H1 (cell line): Measurements from ENCODE around the gene FBXL16. TPM values are rescaled to one million over a fixed set of nuclear protein-coding genes. Genes with fewer than 3 reads are reported as not detected.
A peak's percentile ranks its signal among the peaks of the same experiment; 100 is the strongest.

Source experiments
- CTCF ChIA-PET: fragments of 300-600 bp; sonication (Branson Sonifier 250); formaldehyde crosslinking; loops from one replicate; lab custom pipeline; 2021; ENCODE audit not compliant: partially characterized antibody; lab: Charles Lee
- POLR2A ChIA-PET: fragments of 300-600 bp; sonication (Branson Sonifier 250); formaldehyde crosslinking; loops from one replicate; lab custom pipeline; 2021; ENCODE audit warnings: inconsistent platforms; ENCODE audit not compliant: partially characterized antibody; lab: Charles Lee
- DNase-seq, 2 experiments: peaks; one replicate each; pipeline versions ENCODE4 v3.0.0 to v3.0.0-alpha.2; 2010 to 2022; ENCODE audit warnings: low spot score in 2 of 2, low read depth in 1 of 2, mixed read lengths in 1 of 2
- FAIRE-seq: peaks from 2 replicates; lab custom pipeline; 2011; peaks lifted over from hg19 to GRCh38; lab: Jason Lieb, UNC
- H2AFZ ChIP-seq: 2 replicates; pipeline ENCODE4 v1.8.1; 2012; ENCODE audit warnings: low read length, inconsistent platforms
- H2AK5ac ChIP-seq: 2 replicates; pipeline ENCODE4 v1.6.1; 2013; ENCODE audit warnings: low read depth, low read length
- H2BK120ac ChIP-seq: replicated peaks from 2 replicates; pipeline ENCODE3; 2013; ENCODE audit warnings: low read depth, low read length, inconsistent platforms
- H2BK12ac ChIP-seq: 2 replicates; pipeline ENCODE4 v1.6.1; 2013; ENCODE audit warnings: low read depth, low read length
- H2BK15ac ChIP-seq: 2 replicates; pipeline ENCODE4 v1.6.1; 2013; ENCODE audit warnings: low read length
- H2BK20ac ChIP-seq: 2 replicates; pipeline ENCODE4 v1.6.1; 2013; ENCODE audit warnings: low read length
- H2BK5ac ChIP-seq: 2 replicates; pipeline ENCODE4 v1.6.1; 2013; ENCODE audit warnings: low read depth, low read length
- H3K14ac ChIP-seq: 2 replicates; pipeline ENCODE4 v1.6.1; 2013; ENCODE audit warnings: inconsistent platforms; ENCODE audit not compliant: insufficient read length
- H3K18ac ChIP-seq: 2 replicates; pipeline ENCODE4 v1.6.1; 2013; ENCODE audit warnings: low read length; ENCODE audit errors: extremely low read depth
- H3K23ac ChIP-seq: 2 replicates; pipeline ENCODE4 v1.6.1; 2013; ENCODE audit warnings: inconsistent platforms; ENCODE audit not compliant: insufficient read length
- H3K23me2 ChIP-seq: 2 replicates; pipeline ENCODE4 v1.6.1; 2013; ENCODE audit warnings: low read depth, low read length
- H3K27ac ChIP-seq: 2 replicates; pipeline ENCODE4 v1.6.1; 2011; ENCODE audit warnings: low read depth, low read length, inconsistent platforms
- H3K27me3 ChIP-seq, 4 experiments: replicated peaks in 1 of 4; 1 replicate in 1 of 4; 2 replicates in 3 of 4; pipeline versions ENCODE4 v1.6.1 to v1.8.1; 2011 to 2013; ENCODE audit warnings: low read length in 3 of 4, mild to moderate bottlenecking in 3 of 4, inconsistent platforms in 2 of 4, mixed read lengths in 2 of 4, moderate library complexity in 1 of 4; ENCODE audit not compliant: control insufficient read depth in 3 of 4, insufficient read depth in 3 of 4; ENCODE audit errors: extremely low read depth in 1 of 4
- H3K36me3 ChIP-seq, 4 experiments: 2 replicates each; pipeline versions ENCODE4 v1.6.1 to v1.8.1; 2011 to 2013; ENCODE audit warnings: mild to moderate bottlenecking in 4 of 4, low read length in 3 of 4, moderate library complexity in 2 of 4, control low read depth in 1 of 4, inconsistent platforms in 1 of 4; ENCODE audit not compliant: insufficient read depth in 4 of 4, control insufficient read depth in 2 of 4
- H3K4ac ChIP-seq: replicated peaks from 2 replicates; pipeline ENCODE3; 2013; ENCODE audit warnings: low read length, low read depth, mixed read lengths, inconsistent platforms; ENCODE audit not compliant: insufficient read length
- H3K4me1 ChIP-seq, 4 experiments: replicated peaks in 1 of 4; 1 replicate in 1 of 4; 2 replicates in 3 of 4; pipeline versions ENCODE4 v1.6.1 to v1.8.1; 2011 to 2013; ENCODE audit warnings: low read length in 3 of 4, inconsistent platforms in 2 of 4, mixed read lengths in 1 of 4; ENCODE audit not compliant: insufficient read depth in 4 of 4, control insufficient read depth in 3 of 4
- H3K4me2 ChIP-seq, 2 experiments: 2 replicates each; pipeline versions ENCODE4 v1.6.1 to v1.8.1; 2011 to 2013; ENCODE audit warnings: low read depth in 2 of 2, low read length in 2 of 2, control low read depth in 1 of 2, inconsistent platforms in 1 of 2, mild to moderate bottlenecking in 1 of 2; ENCODE audit not compliant: insufficient read depth in 1 of 2
- H3K4me3 ChIP-seq, 4 experiments: fragments of 200-600, 300-600 bp in 1 of 4; sonication (generic), shearing (Covaris generic), sonication (Bioruptor Twin) in 1 of 4; 2 replicates each; pipeline versions ENCODE4 v1.5.1 to v1.8.1; 2011 to 2016; ENCODE audit warnings: low read length in 4 of 4, low read depth in 3 of 4, control low read depth in 2 of 4, inconsistent platforms in 2 of 4, mild to moderate bottlenecking in 2 of 4, mixed read lengths in 1 of 4, moderate library complexity in 1 of 4; ENCODE audit not compliant: insufficient read depth in 2 of 4; ENCODE audit errors: extremely low read depth in 1 of 4
- H3K56ac ChIP-seq: replicated peaks from 2 replicates; pipeline ENCODE3; 2013; ENCODE audit warnings: low read depth, mild to moderate bottlenecking, mixed read lengths, low read length, inconsistent platforms; ENCODE audit not compliant: insufficient read length
- H3K79me1 ChIP-seq: 2 replicates; pipeline ENCODE4 v1.6.1; 2013; ENCODE audit warnings: low read depth, low read length, control low read depth
- H3K79me2 ChIP-seq, 2 experiments: 2 replicates each; pipeline versions ENCODE4 v1.6.1 to v1.8.1; 2012 to 2013; ENCODE audit warnings: low read length in 2 of 2, mild to moderate bottlenecking in 2 of 2, inconsistent platforms in 1 of 2; ENCODE audit not compliant: insufficient read depth in 2 of 2, control insufficient read depth in 1 of 2
- H3K9ac ChIP-seq, 4 experiments: replicated peaks in 1 of 4; 1 replicate in 1 of 4; 2 replicates in 3 of 4; pipeline versions ENCODE4 v1.6.1 to v1.8.1; 2011 to 2013; ENCODE audit warnings: low read depth in 3 of 4, low read length in 3 of 4, control low read depth in 2 of 4, mild to moderate bottlenecking in 2 of 4, moderate library complexity in 2 of 4, inconsistent platforms in 1 of 4; ENCODE audit errors: extremely low read depth in 1 of 4
- H3K9me3 ChIP-seq, 2 experiments: 2 replicates each; pipeline versions ENCODE4 v1.6.1 to v1.8.1; 2012 to 2013; ENCODE audit warnings: mild to moderate bottlenecking in 2 of 2, moderate library complexity in 2 of 2, control low read depth in 1 of 2, inconsistent platforms in 1 of 2, low read depth in 1 of 2, low read length in 1 of 2, mixed read lengths in 1 of 2; ENCODE audit not compliant: insufficient read depth in 2 of 2
- H4K20me1 ChIP-seq, 2 experiments: replicated peaks in 1 of 2; 2 replicates each; pipeline versions ENCODE3 to v1.8.1; 2011 to 2013; ENCODE audit warnings: inconsistent platforms in 2 of 2, low read length in 2 of 2, mild to moderate bottlenecking in 1 of 2; ENCODE audit not compliant: insufficient read depth in 2 of 2, control insufficient read depth in 1 of 2
- H4K5ac ChIP-seq: 2 replicates; pipeline ENCODE4 v1.6.1; 2013; ENCODE audit warnings: low read length, low read depth, mixed read lengths, inconsistent platforms; ENCODE audit not compliant: insufficient read length
- H4K8ac ChIP-seq: 2 replicates; pipeline ENCODE4 v1.8.0; 2013; ENCODE audit warnings: mild to moderate bottlenecking, moderate library complexity, low read length, inconsistent platforms; ENCODE audit not compliant: insufficient read depth; ENCODE audit errors: extremely low read depth
- H4K91ac ChIP-seq: replicated peaks from 2 replicates; pipeline ENCODE3; 2013; ENCODE audit warnings: low read length, mixed read lengths, inconsistent platforms; ENCODE audit not compliant: insufficient read length
- EZH2 ChIP-seq: fragments of 200-600 bp; sonication (generic); IDR thresholded peaks from 2 replicates; pipeline ENCODE4 v1.7.1; 2012; ENCODE audit warnings: low read depth, mild to moderate bottlenecking, moderate library complexity, low read length, inconsistent platforms; ENCODE audit not compliant: severe bottlenecking
- HDAC2 ChIP-seq, 2 experiments: fragments of 300-600 bp in 1 of 2; sonication (generic) in 1 of 2; IDR thresholded peaks; 2 replicates each; pipeline ENCODE4 v1.6.1; 2011 to 2012; ENCODE audit warnings: low read depth in 2 of 2, low read length in 2 of 2, mild to moderate bottlenecking in 2 of 2, moderate library complexity in 2 of 2, borderline replicate concordance in 1 of 2, inconsistent platforms in 1 of 2
- SUZ12 ChIP-seq: fragments of 200-600 bp; sonication (generic); IDR thresholded peaks from 2 replicates; pipeline ENCODE4 v1.6.1; 2012; ENCODE audit warnings: mild to moderate bottlenecking, inconsistent platforms, low read length, moderate library complexity, mixed read lengths
- WGBS, 2 experiments: shearing (Covaris generic) in 1 of 2; methylation state at CpG; one replicate each; pipeline versions ENCODE4 v1.1.6 to v1.1.7; 2013 to 2015; ENCODE audit warnings: low lambda C conversion rate in 2 of 2, mixed read lengths in 2 of 2, inconsistent platforms in 1 of 2, low coverage in 1 of 2, missing lambda C conversion rate in 1 of 2; ENCODE audit not compliant: insufficient replicate concordance in 2 of 2, insufficient coverage in 1 of 2, insufficient read length in 1 of 2; ENCODE audit errors: extremely low coverage in 1 of 2, missing lambda C conversion rate in 1 of 2; 5-methylcytosine and 5-hydroxymethylcytosine counted together
- polyA plus RNA-seq, 7 experiments: library from polyadenylated mRNA; depleted of rRNA in 3 of 7; stranded (reverse) in 5 of 7; unstranded in 2 of 7; fragments of >200 nt in 5 of 7; fragments of 200-250 nt in 2 of 7; gene quantifications; 1 replicate in 5 of 7; 2 replicates in 1 of 7; 4 replicates in 1 of 7; pipeline versions ENCODE4 v1.2.1 to v1.2.3, GENCODE V29; 2011 to 2013; ENCODE audit warnings: missing spikeins in 2 of 7, mixed read lengths in 2 of 7
- total RNA-seq: library from RNA; stranded (reverse); fragmentation: NEBNext Ultra II Directional; extraction: Animal tissue kit (Norgen Biotek cat#: 25700); gene quantifications from 2 replicates; pipeline ENCODE4 v1.2.1, GENCODE V29; 2021

The FBXL16 gene
- total and polyA plus RNA-seq, 2 of the 8 experiments (the other 6 are each of a cell fraction or from before 2014, with no cell fraction given): 12.5 to 12.8 TPM

- POLR2A ChIA-PET: interaction anchor here (0.8 to 4.6 kb wide), 7 partner anchors 12 to 119 kb away, joined by 3 to 48 read pairs (median 5); partner anchors contain the start of genes ANTKMT, CCDC78, JMJD8 and STUB1
- no peak overlapping the region for H2BK5ac ChIP-seq
- CTCF ChIA-PET: interaction anchor here (0.6 to 2.3 kb wide), 5 partner anchors 8 to 92 kb away, joined by 3 to 15 read pairs (median 6); no protein-coding TSS in a partner anchor
- H3K27me3 ChIP-seq: peaks cover 5 to 64% (median 42%) of the 10 kb centered on the region in 4 experiments
- H4K20me1 ChIP-seq: peaks cover 0 to 8% of the 10 kb centered on the region in 2 experiments
- no peak overlapping the region for H3K18ac ChIP-seq
- no peak overlapping the region for H4K91ac ChIP-seq
- H2AFZ ChIP-seq: no peak overlapping the region
- H3K79me1 ChIP-seq: peaks cover 2% of the 10 kb centered on the region; the same call in 1 of the 2 replicates
- no peak overlapping the region; a peak in 1 of 7 replicates for H3K9ac ChIP-seq
- H2BK12ac ChIP-seq: no peak overlapping the region
- WGBS, 2 experiments: 2% methylated on average over 40 of the region's 64 CpGs; no CpG with 5 or more reads in 1 of the 2 experiments
- peak overlapping the region; percentile 87 to 95 for H3K4me2 ChIP-seq
- H3K4ac ChIP-seq: no peak overlapping the region
- H4K5ac ChIP-seq: no peak overlapping the region
- TF ChIP-seq EZH2: peak; percentile 33
- TF ChIP-seq SUZ12: peak; percentile 36; the same call in 1 of the 2 replicates
- TF ChIP-seq HDAC2 (IDR thresholded peaks at IDR 0.05; ENCODE audit: borderline replicate concordance in 1 of 2, low read depth in 2 of 2, low read length in 2 of 2): no peak
- H2AK5ac ChIP-seq: no peak overlapping the region
- H3K23me2 ChIP-seq: peaks cover 14% of the 10 kb centered on the region
- H3K14ac ChIP-seq: no peak overlapping the region
- peak overlapping the region; percentile 43 to 78 (median 48) for H3K4me3 ChIP-seq
- DNase-seq: peak in 1 of 2 experiments; percentile 67
- no peak overlapping the region for H3K27ac ChIP-seq
- no peak overlapping the region for H3K23ac ChIP-seq
- H3K36me3 ChIP-seq: no peaks in the 10 kb centered on the region
- peaks cover 0 to 19% (median 13%) of the 10 kb centered on the region in 4 experiments; a peak in 5 of 7 replicates for H3K4me1 ChIP-seq
- H2BK120ac ChIP-seq: no peak overlapping the region
- H3K79me2 ChIP-seq: no peaks in the 10 kb centered on the region
- no peak for FAIRE-seq
- H4K8ac ChIP-seq: no peak overlapping the region
- no peak overlapping the region for H2BK20ac ChIP-seq
- no peak overlapping the region for H3K56ac ChIP-seq
- H3K9me3 ChIP-seq: no peaks in the 10 kb centered on the region
- H2BK15ac ChIP-seq: no peak overlapping the region
Observed at GRCh38 chr16:694187-694862, 11.3 kb downstream of the FBXL16 start.
